NB4 (cell line): ENCODE measurements around the gene PAFAH1B1.

Experiments used
- DNase-seq: peaks from one replicate; pipeline ENCODE4 v3.0.0; 2010; ENCODE audit warnings: low read depth
- H3K4me3 ChIP-seq: one replicate; pipeline ENCODE4 v1.5.1; 2011; ENCODE audit warnings: mild to moderate bottlenecking, low read depth, low read length, moderate library complexity
- MYC ChIP-seq: IDR thresholded peaks from 2 replicates; pipeline ENCODE4 v1.6.1; 2011; ENCODE audit warnings: low read depth, low read length
- POLR2A ChIP-seq: IDR thresholded peaks from 2 replicates; pipeline ENCODE4 v1.6.1; 2011; ENCODE audit warnings: mild to moderate bottlenecking; ENCODE audit not compliant: insufficient read length; ENCODE audit errors: extremely low read depth
- TF ChIP-seq, protein P1 (sequence below): IDR thresholded peaks from 2 replicates; pipeline ENCODE4 v1.6.1; 2011; ENCODE audit warnings: low read depth, low read length
- TF ChIP-seq, protein P2 (sequence below): IDR thresholded peaks from one replicate; pipeline ENCODE4 v1.5.1; 2012; ENCODE audit warnings: low read depth, low read length

PAFAH1B1 gene

DNA sequence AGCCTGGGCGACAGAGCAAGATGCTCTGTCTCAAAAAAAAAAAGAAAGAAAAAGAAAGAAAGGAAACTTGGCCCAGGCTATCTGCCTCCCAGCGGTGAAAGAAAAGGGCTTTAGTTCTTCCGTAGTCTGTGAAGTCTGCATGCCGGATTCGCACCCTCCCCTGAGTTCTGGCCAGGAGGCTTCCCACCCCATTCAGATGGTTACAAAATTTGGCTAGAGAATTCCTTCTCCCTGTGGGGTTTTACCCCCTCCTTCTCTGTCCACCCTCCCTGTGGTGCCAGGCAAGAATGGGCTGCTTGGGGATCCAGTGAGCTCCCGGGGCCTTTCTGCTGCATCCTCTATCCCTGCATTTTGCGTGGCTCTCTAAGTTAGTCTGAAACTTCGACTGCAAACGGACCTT, 37.8 kb downstream of the PAFAH1B1 start:
- no peak overlapping the region for H3K4me3 ChIP-seq
- no peak for DNase-seq
- TF ChIP-seq MYC (no peak), POLR2A (no peak)
- TF ChIP-seq, protein P1, sequence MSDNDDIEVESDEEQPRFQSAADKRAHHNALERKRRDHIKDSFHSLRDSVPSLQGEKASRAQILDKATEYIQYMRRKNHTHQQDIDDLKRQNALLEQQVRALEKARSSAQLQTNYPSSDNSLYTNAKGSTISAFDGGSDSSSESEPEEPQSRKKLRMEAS = no peak

DNA sequence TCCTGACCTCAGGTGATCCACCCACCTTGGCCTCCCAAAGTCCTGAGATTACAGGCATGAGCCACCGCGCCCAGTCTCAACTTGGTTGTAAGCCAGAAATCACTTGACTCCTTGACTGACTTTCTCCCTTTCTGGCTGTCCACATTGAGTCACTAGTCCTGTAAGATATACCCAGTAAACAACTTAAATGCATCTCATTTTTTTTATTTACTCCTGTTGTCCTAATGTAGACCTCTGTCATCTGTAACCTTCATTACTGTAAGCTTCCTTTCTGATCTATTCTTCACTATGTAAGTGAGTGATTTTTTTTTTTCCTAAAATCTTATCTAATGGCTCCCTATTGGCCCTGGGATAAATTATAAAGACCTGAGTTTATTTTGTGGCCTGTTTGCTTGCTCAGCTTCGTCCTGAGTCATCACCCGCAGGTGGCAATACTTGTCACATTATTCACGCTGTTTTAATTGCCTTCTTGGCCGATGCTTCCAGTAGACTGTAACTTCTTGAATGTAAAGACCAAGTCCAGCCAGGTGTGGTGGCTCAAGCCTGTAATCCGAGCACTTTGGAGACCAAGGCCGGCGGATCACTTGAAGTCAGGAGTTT, 41.0 kb downstream of the PAFAH1B1 start:
- TF ChIP-seq, protein P2, sequence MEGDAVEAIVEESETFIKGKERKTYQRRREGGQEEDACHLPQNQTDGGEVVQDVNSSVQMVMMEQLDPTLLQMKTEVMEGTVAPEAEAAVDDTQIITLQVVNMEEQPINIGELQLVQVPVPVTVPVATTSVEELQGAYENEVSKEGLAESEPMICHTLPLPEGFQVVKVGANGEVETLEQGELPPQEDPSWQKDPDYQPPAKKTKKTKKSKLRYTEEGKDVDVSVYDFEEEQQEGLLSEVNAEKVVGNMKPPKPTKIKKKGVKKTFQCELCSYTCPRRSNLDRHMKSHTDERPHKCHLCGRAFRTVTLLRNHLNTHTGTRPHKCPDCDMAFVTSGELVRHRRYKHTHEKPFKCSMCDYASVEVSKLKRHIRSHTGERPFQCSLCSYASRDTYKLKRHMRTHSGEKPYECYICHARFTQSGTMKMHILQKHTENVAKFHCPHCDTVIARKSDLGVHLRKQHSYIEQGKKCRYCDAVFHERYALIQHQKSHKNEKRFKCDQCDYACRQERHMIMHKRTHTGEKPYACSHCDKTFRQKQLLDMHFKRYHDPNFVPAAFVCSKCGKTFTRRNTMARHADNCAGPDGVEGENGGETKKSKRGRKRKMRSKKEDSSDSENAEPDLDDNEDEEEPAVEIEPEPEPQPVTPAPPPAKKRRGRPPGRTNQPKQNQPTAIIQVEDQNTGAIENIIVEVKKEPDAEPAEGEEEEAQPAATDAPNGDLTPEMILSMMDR = no peak
- TF ChIP-seq, protein P1 = no peak
- TF ChIP-seq MYC (no peak), POLR2A (no peak)
- H3K4me3 ChIP-seq = no peak overlapping the region
- DNase-seq = no peak

DNA sequence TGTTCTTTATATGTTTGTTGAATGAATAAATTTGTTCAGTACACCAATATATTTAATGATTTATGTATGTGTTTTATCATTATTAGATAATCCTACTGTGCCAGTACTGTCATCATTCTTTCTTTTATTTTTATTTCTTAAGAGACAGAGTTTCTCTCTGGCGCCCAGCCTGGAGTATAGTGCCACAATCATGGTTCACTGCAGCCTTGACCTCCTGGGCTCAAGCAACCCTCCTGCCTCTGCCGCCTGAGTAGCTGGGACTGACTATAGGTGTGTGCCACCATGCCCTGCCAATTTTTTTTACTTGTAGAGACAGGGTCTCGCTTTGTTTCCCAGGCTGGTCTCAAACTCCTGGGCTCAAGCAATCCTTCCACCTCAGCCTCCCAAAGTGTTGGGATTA, 41.8 kb downstream of the PAFAH1B1 start:
- TF ChIP-seq, protein P2 = no peak
- TF ChIP-seq POLR2A = no peak
- TF ChIP-seq MYC = no peak
- TF ChIP-seq, protein P1 = no peak

DNA sequence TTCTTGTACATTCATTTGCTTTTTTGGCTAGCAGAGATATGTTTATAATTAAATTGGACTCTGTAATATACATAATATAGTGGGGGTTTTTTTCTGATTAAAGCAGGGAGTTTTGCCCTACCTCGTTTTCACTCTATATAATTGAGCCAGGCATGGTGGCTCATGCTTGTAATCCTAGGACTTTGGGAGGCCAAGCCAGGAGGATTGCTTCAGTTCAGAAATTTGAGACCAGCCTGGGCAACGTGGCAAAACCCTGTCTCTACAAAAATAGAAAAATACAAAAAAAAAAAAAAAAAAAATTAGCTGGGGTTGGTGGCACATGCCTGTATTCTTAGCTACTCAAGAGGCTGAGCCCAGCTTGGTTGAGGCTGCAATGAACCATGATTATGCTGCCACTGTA, 42.2 kb downstream of the PAFAH1B1 start:
- no peak for DNase-seq
- no peak overlapping the region for H3K4me3 ChIP-seq
- TF ChIP-seq POLR2A = no peak
- TF ChIP-seq MYC = no peak
- TF ChIP-seq, protein P1 = no peak
- TF ChIP-seq, protein P2 = no peak

More for the DNA sequence above, 41.8 kb downstream of the PAFAH1B1 start:
- DNase-seq = no peak
- no peak overlapping the region for H3K4me3 ChIP-seq

DNA sequence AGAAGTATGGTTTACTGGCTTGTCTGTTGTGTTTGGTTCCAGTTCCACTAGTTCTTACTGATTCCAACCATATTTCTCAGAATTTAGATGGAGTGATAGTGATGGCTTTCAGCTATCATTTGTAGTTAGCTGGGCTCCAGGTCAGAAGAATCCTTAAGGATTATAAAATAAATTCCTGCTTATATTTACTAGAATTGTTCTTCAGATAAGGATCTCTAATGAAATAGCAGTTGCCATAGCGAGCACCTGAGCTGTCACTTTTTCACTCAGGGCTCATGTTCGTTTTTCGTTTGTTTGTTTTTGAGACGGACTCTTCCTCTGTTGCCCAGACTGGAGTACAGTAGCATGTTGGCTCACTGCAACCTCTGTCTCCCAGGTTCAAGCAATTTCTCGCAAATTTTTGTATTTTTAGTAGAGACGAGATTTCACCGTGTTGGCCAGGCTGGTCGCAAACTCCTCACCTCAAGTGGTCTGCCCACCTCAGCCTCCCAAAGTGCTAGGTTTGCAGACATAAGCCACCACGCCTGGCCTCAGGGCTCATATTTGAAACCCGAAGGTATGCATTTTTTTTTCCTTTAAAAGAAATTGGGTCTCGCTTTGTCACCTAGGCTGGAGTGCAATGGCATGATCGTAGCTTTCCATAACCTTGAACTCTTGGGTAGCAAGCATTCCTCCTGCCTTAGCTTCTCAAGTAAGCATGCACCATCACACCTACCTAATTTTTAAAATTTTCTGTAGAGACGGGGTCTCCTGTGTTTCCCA, 42.9 kb downstream of the PAFAH1B1 start:
- H3K4me3 ChIP-seq = no peak overlapping the region
- DNase-seq = no peak
- TF ChIP-seq POLR2A (no peak), MYC (no peak)
- TF ChIP-seq, protein P2 = no peak
- TF ChIP-seq, protein P1 = no peak

DNA sequence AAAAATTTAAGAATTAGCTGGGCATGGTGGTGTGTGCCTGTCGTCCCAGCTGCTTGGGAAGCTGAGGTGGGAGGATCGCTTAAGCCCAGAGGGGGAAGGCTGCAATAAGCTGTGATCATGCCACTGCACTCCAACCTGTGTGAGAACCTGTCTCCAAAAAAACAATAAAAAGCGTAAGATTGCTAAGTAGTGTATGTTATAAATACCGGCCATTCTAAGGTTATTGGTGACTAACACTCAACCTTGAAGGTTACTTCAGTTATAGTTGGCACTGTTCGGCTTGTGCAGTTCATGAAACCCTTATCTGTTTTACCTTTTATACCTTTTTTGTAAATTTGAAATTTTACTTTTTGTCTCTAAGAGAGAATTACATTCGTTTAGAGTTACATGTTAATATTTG, 44.0 kb downstream of the PAFAH1B1 start:
- no peak for DNase-seq
- no peak for TF ChIP-seq POLR2A
- no peak for TF ChIP-seq MYC
- TF ChIP-seq, protein P2 = no peak
- TF ChIP-seq, protein P1 = no peak
- H3K4me3 ChIP-seq = no peak overlapping the region
